Astrocyte (in vitro differentiated cells and primary cell): ENCODE results near the gene OR2B2. TPM values are rescaled to one million over a fixed set of nuclear protein-coding genes. Genes with fewer than 3 reads are reported as not detected.

Source experiments
- DNase-seq: peaks from one replicate; pipeline ENCODE4 v3.0.0-alpha.2; 2010; ENCODE audit warnings: low read depth
- FAIRE-seq: peaks from 2 replicates; lab custom pipeline; 2011; peaks lifted over from hg19 to GRCh38; lab: Jason Lieb, UNC
- H2AFZ ChIP-seq: 2 replicates; pipeline ENCODE4 v1.6.0; 2012; ENCODE audit warnings: low read depth, low read length, inconsistent platforms
- H3K27ac ChIP-seq: 2 replicates; pipeline ENCODE4 v1.5.1; 2011; ENCODE audit warnings: low read depth, low read length, inconsistent platforms
- H3K27me3 ChIP-seq: 2 replicates; pipeline ENCODE4 v1.6.0; 2011; ENCODE audit warnings: low read length, inconsistent platforms; ENCODE audit not compliant: insufficient read depth
- H3K36me3 ChIP-seq: 2 replicates; pipeline ENCODE4 v1.5.1; 2011; ENCODE audit warnings: low read length, inconsistent platforms; ENCODE audit not compliant: insufficient read depth
- H3K4me1 ChIP-seq: 2 replicates; pipeline ENCODE4 v1.5.1; 2011; ENCODE audit warnings: low read length, inconsistent platforms; ENCODE audit not compliant: insufficient read depth
- H3K4me2 ChIP-seq: 2 replicates; pipeline ENCODE4 v1.6.0; 2012; ENCODE audit warnings: low read length, inconsistent platforms
- H3K4me3 ChIP-seq: 2 replicates; pipeline ENCODE4 v1.5.1; 2011; ENCODE audit warnings: low read depth, mild to moderate bottlenecking, low read length, inconsistent platforms; ENCODE audit not compliant: insufficient read depth
- H3K79me2 ChIP-seq: 2 replicates; pipeline ENCODE4 v1.6.0; 2012; ENCODE audit warnings: mild to moderate bottlenecking, low read length, inconsistent platforms; ENCODE audit not compliant: insufficient read depth
- H3K9ac ChIP-seq: 2 replicates; pipeline ENCODE4 v1.6.0; 2012; ENCODE audit warnings: mild to moderate bottlenecking, low read length, inconsistent platforms
- H3K9me3 ChIP-seq: 2 replicates; pipeline ENCODE4 v1.5.1; 2012; ENCODE audit warnings: low read depth, mild to moderate bottlenecking, low read length, inconsistent platforms; ENCODE audit not compliant: insufficient read depth
- H4K20me1 ChIP-seq: 2 replicates; pipeline ENCODE4 v1.6.0; 2012; ENCODE audit warnings: low read length, inconsistent platforms; ENCODE audit not compliant: insufficient read depth
- H3K27ac Mint-ChIP-seq: one replicate; pipeline ENCODE4 v1.8.0; 2021; ENCODE audit warnings: mild to moderate bottlenecking, mixed read lengths; ENCODE audit not compliant: unreplicated experiment
- H3K27me3 Mint-ChIP-seq: one replicate; pipeline ENCODE4 v1.8.0; 2021; ENCODE audit warnings: low read depth, mixed read lengths; ENCODE audit not compliant: unreplicated experiment
- H3K36me3 Mint-ChIP-seq: one replicate; pipeline ENCODE4 v1.8.0; 2021; ENCODE audit warnings: low read depth, mixed read lengths; ENCODE audit not compliant: unreplicated experiment
- H3K4me1 Mint-ChIP-seq: one replicate; pipeline ENCODE4 v1.8.0; 2021; ENCODE audit warnings: low read depth, mixed read lengths; ENCODE audit not compliant: unreplicated experiment
- H3K4me3 Mint-ChIP-seq: one replicate; pipeline ENCODE4 v1.8.0; 2021; ENCODE audit warnings: mild to moderate bottlenecking, moderate library complexity, mixed read lengths; ENCODE audit not compliant: unreplicated experiment
- H3K9me3 Mint-ChIP-seq: one replicate; pipeline ENCODE4 v1.8.0; 2021; ENCODE audit warnings: mild to moderate bottlenecking, mixed read lengths; ENCODE audit not compliant: unreplicated experiment
- EZH2 ChIP-seq: IDR thresholded peaks from 2 replicates; pipeline ENCODE4 v1.6.1; 2012; ENCODE audit warnings: mild to moderate bottlenecking, low read length, inconsistent platforms; ENCODE audit not compliant: insufficient read depth
- total RNA-seq: library from RNA; stranded (reverse); gene quantifications from 2 replicates; pipeline ENCODE4 v1.2.1, GENCODE V29; 2021
- TF ChIP-seq, protein P1 (sequence below): IDR thresholded peaks from 2 replicates; pipeline ENCODE4 v1.5.1; 2011; ENCODE audit warnings: low read depth, mild to moderate bottlenecking, inconsistent platforms, low read length, moderate library complexity; ENCODE audit not compliant: insufficient read depth

OR2B2 gene
- total RNA-seq, 1 donor from 2014 or later = not detected

DNA sequence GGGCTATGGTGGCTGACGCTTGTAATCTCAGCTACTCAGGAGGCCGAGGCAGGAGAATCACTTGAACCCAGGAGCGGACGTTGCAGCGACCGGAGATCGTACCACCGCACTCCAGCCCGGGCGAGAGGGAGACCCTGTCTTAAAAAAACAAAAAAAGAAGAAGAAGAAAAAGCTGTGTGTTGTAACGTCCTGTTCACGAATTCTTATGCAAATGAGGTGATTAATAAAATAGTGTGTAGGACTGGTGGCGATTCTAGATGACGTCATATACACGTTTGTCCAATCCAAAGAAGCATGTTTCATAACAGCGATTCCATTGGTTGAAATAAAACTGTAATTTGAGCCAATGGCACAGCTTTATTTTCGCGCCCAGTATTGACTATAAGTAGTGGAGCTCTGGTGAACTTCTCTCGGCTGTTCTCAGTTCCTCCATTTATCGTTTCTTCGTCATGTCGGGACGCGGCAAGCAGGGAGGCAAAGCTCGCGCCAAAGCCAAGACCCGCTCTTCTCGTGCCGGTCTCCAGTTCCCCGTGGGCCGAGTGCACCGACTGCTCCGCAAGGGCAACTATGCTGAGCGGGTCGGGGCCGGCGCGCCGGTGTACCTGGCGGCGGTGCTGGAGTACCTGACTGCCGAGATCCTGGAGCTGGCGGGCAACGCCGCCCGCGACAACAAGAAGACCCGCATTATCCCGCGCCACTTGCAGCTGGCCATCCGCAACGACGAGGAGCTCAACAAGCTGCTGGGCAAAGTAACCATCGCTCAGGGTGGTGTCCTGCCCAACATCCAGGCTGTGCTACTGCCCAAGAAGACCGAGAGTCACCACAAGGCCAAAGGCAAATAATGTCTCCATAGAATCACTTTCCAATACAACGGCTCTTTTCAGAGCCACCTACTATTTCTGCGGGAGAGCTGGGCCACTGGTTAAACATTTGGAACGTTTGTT, 47.0 kb downstream of the OR2B2 start:
- H2AFZ ChIP-seq = peak overlapping the region; percentile 88

GRCh38 chr6:27863962-27864905, 48.0 kb downstream of the OR2B2 start:
- FAIRE-seq = no peak

More for the DNA sequence above, 47.0 kb downstream of the OR2B2 start:
- H3K9me3 Mint-ChIP-seq = peaks cover 10% of the 10 kb centered on the region
- TF ChIP-seq, protein P1, sequence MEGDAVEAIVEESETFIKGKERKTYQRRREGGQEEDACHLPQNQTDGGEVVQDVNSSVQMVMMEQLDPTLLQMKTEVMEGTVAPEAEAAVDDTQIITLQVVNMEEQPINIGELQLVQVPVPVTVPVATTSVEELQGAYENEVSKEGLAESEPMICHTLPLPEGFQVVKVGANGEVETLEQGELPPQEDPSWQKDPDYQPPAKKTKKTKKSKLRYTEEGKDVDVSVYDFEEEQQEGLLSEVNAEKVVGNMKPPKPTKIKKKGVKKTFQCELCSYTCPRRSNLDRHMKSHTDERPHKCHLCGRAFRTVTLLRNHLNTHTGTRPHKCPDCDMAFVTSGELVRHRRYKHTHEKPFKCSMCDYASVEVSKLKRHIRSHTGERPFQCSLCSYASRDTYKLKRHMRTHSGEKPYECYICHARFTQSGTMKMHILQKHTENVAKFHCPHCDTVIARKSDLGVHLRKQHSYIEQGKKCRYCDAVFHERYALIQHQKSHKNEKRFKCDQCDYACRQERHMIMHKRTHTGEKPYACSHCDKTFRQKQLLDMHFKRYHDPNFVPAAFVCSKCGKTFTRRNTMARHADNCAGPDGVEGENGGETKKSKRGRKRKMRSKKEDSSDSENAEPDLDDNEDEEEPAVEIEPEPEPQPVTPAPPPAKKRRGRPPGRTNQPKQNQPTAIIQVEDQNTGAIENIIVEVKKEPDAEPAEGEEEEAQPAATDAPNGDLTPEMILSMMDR = no peak
- TF ChIP-seq EZH2 = no peak
- DNase-seq (peak; percentile 97), FAIRE-seq (peak; percentile 99)
- Histone ChIP-seq H3K36me3 (no peaks in the 10 kb centered on the region), H3K9ac (peak overlapping the region; percentile 88), H3K9me3 (no peaks in the 10 kb centered on the region), H3K27ac (peak overlapping the region; percentile 88), H4K20me1 (no peaks in the 10 kb centered on the region), H3K79me2 (no peaks in the 10 kb centered on the region), H3K4me1 (peaks cover 20% of the 10 kb centered on the region), H3K4me2 (peak overlapping the region; percentile 94), H3K27me3 (no peaks in the 10 kb centered on the region), H3K4me3 (peak overlapping the region; percentile 75)
- H3K4me1 Mint-ChIP-seq = peaks cover 11% of the 10 kb centered on the region
- H3K27me3 Mint-ChIP-seq = no peaks in the 10 kb centered on the region
- peak overlapping the region; percentile 87 for H3K27ac Mint-ChIP-seq
- H3K4me3 Mint-ChIP-seq = peak overlapping the region; percentile 91
- H3K36me3 Mint-ChIP-seq = no peaks in the 10 kb centered on the region

More at GRCh38 chr6:27863962-27864905, 48.0 kb downstream of the OR2B2 start:
- peak overlapping the region; percentile 91 for H3K4me3 Mint-ChIP-seq
- H3K9ac ChIP-seq = peak overlapping the region; percentile 88
- no peaks in the 10 kb centered on the region for H3K27me3 Mint-ChIP-seq
- no peaks in the 10 kb centered on the region for H3K36me3 Mint-ChIP-seq
- H3K9me3 Mint-ChIP-seq = peaks cover 10% of the 10 kb centered on the region
- no peaks in the 10 kb centered on the region for H3K36me3 ChIP-seq
- H3K27ac ChIP-seq = peak overlapping the region; percentile 88
- no peaks in the 10 kb centered on the region for H3K9me3 ChIP-seq
- peak overlapping the region; percentile 87 for H3K27ac Mint-ChIP-seq
- H2AFZ ChIP-seq = peak overlapping the region; percentile 88
- H3K27me3 ChIP-seq = no peaks in the 10 kb centered on the region
- H3K4me3 ChIP-seq = peak overlapping the region; percentile 75
- H3K4me1 ChIP-seq = peaks cover 20% of the 10 kb centered on the region
- no peak for DNase-seq
- H4K20me1 ChIP-seq = no peaks in the 10 kb centered on the region
- peaks cover 11% of the 10 kb centered on the region for H3K4me1 Mint-ChIP-seq
- H3K79me2 ChIP-seq = no peaks in the 10 kb centered on the region
- TF ChIP-seq EZH2 = no peak
- TF ChIP-seq, protein P1 = no peak
- H3K4me2 ChIP-seq = peak overlapping the region; percentile 94
